ENCODE data around the gene FOXL3. TPM values are rescaled to one million over a fixed set of nuclear protein-coding genes. Genes with fewer than 3 reads are reported as not detected.

Gene FOXL3
- total RNA-seq, 1 donor from 2014 or later = not detected

GRCh38 chr7:339062-339342 lies 49.0 kb downstream of the FOXL3 start:
- H3K36me3 Mint-ChIP-seq (ENCODE audit: low read depth) = no peaks in the 10 kb centered on the region
- TF ChIP-seq CTCF (IDR thresholded peaks at IDR 0.05) = no peak
- H3K27me3 Mint-ChIP-seq (ENCODE audit: low read depth) = peaks cover 14% of the 10 kb centered on the region
- no peaks in the 10 kb centered on the region for H3K9me3 Mint-ChIP-seq (ENCODE audit: low read depth)
- H3K27ac Mint-ChIP-seq (ENCODE audit: unreplicated experiment) = no peak overlapping the region
- no peak overlapping the region for H3K4me3 Mint-ChIP-seq (ENCODE audit: unreplicated experiment)
- no peaks in the 10 kb centered on the region for H3K4me1 Mint-ChIP-seq (ENCODE audit: low read depth)
- DNase-seq (ENCODE audit: low spot score) = no peak

GRCh38 chr7:339696-340095 lies 49.7 kb downstream of the FOXL3 start:
- no peak for TF ChIP-seq CTCF (IDR thresholded peaks at IDR 0.05)
- no peak for DNase-seq (ENCODE audit: low spot score)
- Mint-ChIP-seq H3K9me3 (ENCODE audit: low read depth) (no peaks in the 10 kb centered on the region), H3K36me3 (ENCODE audit: low read depth) (no peaks in the 10 kb centered on the region), H3K27me3 (ENCODE audit: low read depth) (peaks cover 14% of the 10 kb centered on the region), H3K27ac (ENCODE audit: unreplicated experiment) (no peak overlapping the region), H3K4me1 (ENCODE audit: low read depth) (no peaks in the 10 kb centered on the region), H3K4me3 (ENCODE audit: unreplicated experiment) (no peak overlapping the region)

GRCh38 chr7:340200-340937 lies 50.4 kb downstream of the FOXL3 start:
- Mint-ChIP-seq H3K9me3 (ENCODE audit: low read depth) (no peaks in the 10 kb centered on the region), H3K36me3 (ENCODE audit: low read depth) (no peaks in the 10 kb centered on the region), H3K4me3 (ENCODE audit: unreplicated experiment) (no peak overlapping the region), H3K27ac (ENCODE audit: unreplicated experiment) (no peak overlapping the region), H3K27me3 (ENCODE audit: low read depth) (peaks cover 16% of the 10 kb centered on the region), H3K4me1 (ENCODE audit: low read depth) (no peaks in the 10 kb centered on the region)
- no peak for DNase-seq (ENCODE audit: low spot score)
- no peak for TF ChIP-seq CTCF (IDR thresholded peaks at IDR 0.05)

Other genes with a start within 250 kb of the FOXL3 start
- 34.4 to 58.1 TPM (median 35.0 TPM) in 3 replicates for gene FAM20C, start 97.6 kb upstream of the FOXL3 start, total RNA-seq
- 38.1 to 72.5 TPM (median 70.6 TPM) in 3 replicates for gene PDGFA, start 229.7 kb downstream of the FOXL3 start, total RNA-seq

Data from chondrocyte (in vitro differentiated cells).